ENCODE results near the gene ST3GAL4. TPM values are rescaled to one million over a fixed set of nuclear protein-coding genes. Genes with fewer than 3 reads are reported as not detected.
"Not testable (repeated sequence)": the region's sequence is repeated elsewhere in the genome, so short reads cannot be mapped to it uniquely, and the experiment has no call there.

The ST3GAL4 gene
- total and polyA plus RNA-seq, 9 donors, result 25.2 to 34.4 (median 28.8) TPM

DNA sequence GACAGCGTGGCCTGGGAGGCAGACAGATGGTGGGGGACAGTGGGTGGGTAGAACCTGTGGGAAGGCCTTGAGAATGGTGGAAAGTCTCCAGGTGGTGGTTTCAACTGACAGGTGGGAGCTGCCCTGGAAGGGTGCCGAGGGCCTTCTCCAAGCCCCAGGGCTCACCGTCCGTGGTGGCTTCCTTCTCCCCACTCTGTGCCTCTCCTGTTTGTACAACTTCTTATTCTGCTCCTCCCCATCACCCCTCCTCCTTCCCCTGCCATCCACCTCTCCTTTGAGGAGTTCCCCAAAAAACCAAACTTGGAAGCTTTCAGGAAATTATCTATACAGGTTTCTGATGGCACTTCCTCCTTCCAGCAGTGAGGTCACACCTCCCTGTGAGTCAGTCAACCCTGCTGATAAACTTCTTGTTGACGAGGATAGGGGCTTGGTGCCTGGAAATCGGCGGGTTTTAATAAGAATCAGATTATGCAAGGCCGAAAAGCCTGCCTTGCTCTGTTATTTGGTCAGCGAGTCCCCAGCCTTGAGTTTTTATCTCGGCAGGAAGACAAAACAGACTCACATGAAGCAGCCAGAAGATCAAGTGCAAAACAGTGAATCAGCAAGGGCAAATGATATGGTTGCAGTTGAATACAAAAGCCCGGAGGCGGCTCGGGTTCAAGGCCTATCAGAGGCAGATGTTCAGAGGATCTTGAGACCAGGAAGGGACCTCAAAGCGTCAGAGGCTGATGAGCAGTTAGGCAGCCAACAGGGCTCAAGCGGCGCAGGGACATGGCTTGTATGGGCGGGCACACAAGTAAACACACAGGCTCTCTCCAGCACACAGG is 9.5 kb upstream of the ST3GAL4 start:
- WGBS (ENCODE audit: insufficient coverage), result 53% methylated on average over 13 of the region's 17 CpGs
- peak; percentile 69 for DNase-seq
- Histone ChIP-seq H3K27me3 (ENCODE audit: control insufficient read depth, insufficient read depth, low read length) (no peaks in the 10 kb centered on the region), H3K4me3 (ENCODE audit: low read length) (no peak overlapping the region), H3K4me1 (ENCODE audit: control insufficient read depth, insufficient read depth, low read length) (peaks cover 39% of the 10 kb centered on the region), H3K36me3 (ENCODE audit: control insufficient read depth, insufficient read depth, low read length) (peaks cover 41% of the 10 kb centered on the region), H3K9me3 (replicated peaks; ENCODE audit: control insufficient read depth, low read depth, low read length) (no peaks in the 10 kb centered on the region), H3K27ac (ENCODE audit: low read length) (no peak overlapping the region)

GRCh38 chr11:126346586-126346940 is 8.9 kb upstream of the ST3GAL4 start:
- DNase-seq, result no peak
- peaks cover 36% of the 10 kb centered on the region for H3K4me1 ChIP-seq (ENCODE audit: control insufficient read depth, insufficient read depth, low read length)
- no peak overlapping the region for H3K4me3 ChIP-seq (ENCODE audit: low read length)
- no CpG with 5 or more reads among the region's 1 CpG for WGBS (ENCODE audit: insufficient coverage)
- no peaks in the 10 kb centered on the region for H3K9me3 ChIP-seq (replicated peaks; ENCODE audit: control insufficient read depth, low read depth, low read length)
- H3K27me3 ChIP-seq (ENCODE audit: control insufficient read depth, insufficient read depth, low read length), result no peaks in the 10 kb centered on the region
- peaks cover 39% of the 10 kb centered on the region for H3K36me3 ChIP-seq (ENCODE audit: control insufficient read depth, insufficient read depth, low read length)
- H3K27ac ChIP-seq (ENCODE audit: low read length), result no peak overlapping the region

- Histone ChIP-seq H3K4me1 (ENCODE audit: control insufficient read depth, insufficient read depth, low read length) (peaks cover 32% of the 10 kb centered on the region), H3K36me3 (ENCODE audit: control insufficient read depth, insufficient read depth, low read length) (peaks cover 37% of the 10 kb centered on the region)
- WGBS (ENCODE audit: insufficient coverage), result no CpG with 5 or more reads among the region's 7 CpGs
- not testable (repeated sequence) for H3K9me3 ChIP-seq (replicated peaks; ENCODE audit: control insufficient read depth, low read depth, low read length); H3K27ac ChIP-seq (ENCODE audit: low read length); H3K27me3 ChIP-seq (ENCODE audit: control insufficient read depth, insufficient read depth, low read length); H3K4me3 ChIP-seq (ENCODE audit: low read length)
- DNase-seq, result peak; percentile 4
These were observed 8.5 kb upstream of the ST3GAL4 start for GRCh38 chr11:126346946-126347345.

- WGBS (ENCODE audit: insufficient coverage), result 61% methylated on average over 15 of the region's 17 CpGs
- H3K27ac ChIP-seq (ENCODE audit: low read length), result peak overlapping the region; percentile 58
- H3K4me1 ChIP-seq (ENCODE audit: control insufficient read depth, insufficient read depth, low read length), result peaks cover 30% of the 10 kb centered on the region
- peaks cover 29% of the 10 kb centered on the region for H3K36me3 ChIP-seq (ENCODE audit: control insufficient read depth, insufficient read depth, low read length)
- no peaks in the 10 kb centered on the region for H3K9me3 ChIP-seq (replicated peaks; ENCODE audit: control insufficient read depth, low read depth, low read length)
- no peak overlapping the region for H3K4me3 ChIP-seq (ENCODE audit: low read length)
- DNase-seq, result peak; percentile 12
- no peaks in the 10 kb centered on the region for H3K27me3 ChIP-seq (ENCODE audit: control insufficient read depth, insufficient read depth, low read length)
These were observed 7.5 kb upstream of the ST3GAL4 start for GRCh38 chr11:126347751-126348668.

GRCh38 chr11:126348806-126349582 is 6.5 kb upstream of the ST3GAL4 start:
- Histone ChIP-seq H3K27ac (ENCODE audit: low read length) (peak overlapping the region; percentile 58), H3K27me3 (ENCODE audit: control insufficient read depth, insufficient read depth, low read length) (no peaks in the 10 kb centered on the region), H3K4me3 (ENCODE audit: low read length) (no peak overlapping the region), H3K9me3 (replicated peaks; ENCODE audit: control insufficient read depth, low read depth, low read length) (no peaks in the 10 kb centered on the region), H3K4me1 (ENCODE audit: control insufficient read depth, insufficient read depth, low read length) (peaks cover 35% of the 10 kb centered on the region), H3K36me3 (ENCODE audit: control insufficient read depth, insufficient read depth, low read length) (peaks cover 19% of the 10 kb centered on the region)
- 42% methylated on average over 2 of the region's 8 CpGs for WGBS (ENCODE audit: insufficient coverage)
- DNase-seq, result peak; percentile 88

DNA sequence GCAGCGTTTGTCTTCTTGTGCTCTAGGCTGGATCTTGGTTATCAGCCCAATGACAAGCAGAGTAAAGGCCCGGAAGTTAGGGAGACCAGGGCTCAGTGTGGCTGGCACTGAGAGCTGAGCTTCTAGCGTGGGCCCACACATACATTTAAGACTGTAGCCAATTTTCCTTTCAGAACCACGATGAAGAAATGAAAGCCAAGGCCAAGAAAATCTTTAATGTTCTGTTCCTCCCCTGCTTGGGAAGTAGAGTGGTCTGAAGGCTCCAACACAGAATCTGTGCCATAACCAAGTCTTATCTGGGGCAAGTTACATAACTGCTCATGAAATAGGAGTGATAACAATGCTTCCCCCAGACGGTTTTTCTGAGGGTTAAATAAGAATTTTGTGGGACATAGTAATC is 4.7 kb upstream of the ST3GAL4 start:
- Histone ChIP-seq H3K27ac (ENCODE audit: low read length) (no peak overlapping the region), H3K9me3 (replicated peaks; ENCODE audit: control insufficient read depth, low read depth, low read length) (no peaks in the 10 kb centered on the region), H3K4me1 (ENCODE audit: control insufficient read depth, insufficient read depth, low read length) (peaks cover 45% of the 10 kb centered on the region), H3K4me3 (ENCODE audit: low read length) (no peak overlapping the region), H3K27me3 (ENCODE audit: control insufficient read depth, insufficient read depth, low read length) (no peaks in the 10 kb centered on the region), H3K36me3 (ENCODE audit: control insufficient read depth, insufficient read depth, low read length) (peaks cover 10% of the 10 kb centered on the region)
- 81% methylated on average over 3 of the region's 5 CpGs for WGBS (ENCODE audit: insufficient coverage)
- DNase-seq, result peak; percentile 17

DNA sequence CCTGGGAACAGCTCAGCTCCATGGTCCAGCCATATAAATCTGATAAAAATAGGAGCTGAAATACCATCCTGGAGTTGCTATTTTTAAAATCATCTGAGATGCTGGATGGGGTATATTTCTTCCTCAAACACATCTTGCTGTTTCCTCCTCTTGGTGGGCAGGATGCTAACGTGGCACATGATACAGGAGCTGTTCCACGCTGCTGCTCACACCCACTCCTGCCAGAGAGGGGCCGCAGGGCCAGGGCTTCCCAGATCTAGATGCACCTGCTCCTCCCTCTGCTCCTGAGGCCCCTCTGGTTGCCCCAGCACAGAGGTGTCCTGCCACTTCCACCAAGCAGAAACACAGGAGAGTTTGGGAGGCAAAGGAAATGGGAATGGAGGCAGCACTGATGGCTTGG is 3.3 kb upstream of the ST3GAL4 start:
- no peak overlapping the region for H3K4me3 ChIP-seq (ENCODE audit: low read length)
- no peak overlapping the region for H3K27ac ChIP-seq (ENCODE audit: low read length)
- 79% methylated on average over 3 of the region's 3 CpGs for WGBS (ENCODE audit: insufficient coverage)
- no peaks in the 10 kb centered on the region for H3K27me3 ChIP-seq (ENCODE audit: control insufficient read depth, insufficient read depth, low read length)
- no peaks in the 10 kb centered on the region for H3K9me3 ChIP-seq (replicated peaks; ENCODE audit: control insufficient read depth, low read depth, low read length)
- peaks cover 55% of the 10 kb centered on the region for H3K4me1 ChIP-seq (ENCODE audit: control insufficient read depth, insufficient read depth, low read length)
- DNase-seq, result peak; percentile 5
- peaks cover 10% of the 10 kb centered on the region for H3K36me3 ChIP-seq (ENCODE audit: control insufficient read depth, insufficient read depth, low read length)

GRCh38 chr11:126352934-126353801 is 2.3 kb upstream of the ST3GAL4 start:
- peaks cover 5% of the 10 kb centered on the region for H3K36me3 ChIP-seq (ENCODE audit: control insufficient read depth, insufficient read depth, low read length)
- no peak overlapping the region for H3K27ac ChIP-seq (ENCODE audit: low read length)
- H3K9me3 ChIP-seq (replicated peaks; ENCODE audit: control insufficient read depth, low read depth, low read length), result no peaks in the 10 kb centered on the region
- no peak overlapping the region for H3K4me3 ChIP-seq (ENCODE audit: low read length)
- H3K4me1 ChIP-seq (ENCODE audit: control insufficient read depth, insufficient read depth, low read length), result peaks cover 56% of the 10 kb centered on the region
- peak; percentile 14 for DNase-seq
- WGBS (ENCODE audit: insufficient coverage), result 80% methylated on average over 1 of the region's 4 CpGs
- no peaks in the 10 kb centered on the region for H3K27me3 ChIP-seq (ENCODE audit: control insufficient read depth, insufficient read depth, low read length)

- H3K4me1 ChIP-seq (ENCODE audit: control insufficient read depth, insufficient read depth, low read length), result peaks cover 61% of the 10 kb centered on the region
- H3K4me3 ChIP-seq (ENCODE audit: low read length), result peak overlapping the region; percentile 87
- no peaks in the 10 kb centered on the region for H3K9me3 ChIP-seq (replicated peaks; ENCODE audit: control insufficient read depth, low read depth, low read length)
- 24% methylated on average over 15 of the region's 15 CpGs for WGBS (ENCODE audit: insufficient coverage)
- H3K27ac ChIP-seq (ENCODE audit: low read length), result peak overlapping the region; percentile 76
- no peak for DNase-seq
- peaks cover 5% of the 10 kb centered on the region for H3K36me3 ChIP-seq (ENCODE audit: control insufficient read depth, insufficient read depth, low read length)
- H3K27me3 ChIP-seq (ENCODE audit: control insufficient read depth, insufficient read depth, low read length), result no peaks in the 10 kb centered on the region
These were observed 709 bp upstream of the ST3GAL4 start for GRCh38 chr11:126354631-126355323.
